GM10266 (cell line): Measurements from ENCODE around the gene TAF10.

ENCODE experiments used
- DNase-seq: peaks from one replicate; pipeline ENCODE4 v3.0.0; 2012; ENCODE audit errors: extremely low spot score
- TF ChIP-seq, protein P1 (sequence below): IDR thresholded peaks from 2 replicates; pipeline ENCODE4 v1.5.1; 2012; ENCODE audit warnings: mild to moderate bottlenecking, low read depth; ENCODE audit not compliant: control insufficient read depth, insufficient read depth; ENCODE audit errors: missing control alignments

The TAF10 gene

GRCh38 chr11:6622261-6623171 is 10.5 kb upstream of the TAF10 start:
- TF ChIP-seq, protein P1, sequence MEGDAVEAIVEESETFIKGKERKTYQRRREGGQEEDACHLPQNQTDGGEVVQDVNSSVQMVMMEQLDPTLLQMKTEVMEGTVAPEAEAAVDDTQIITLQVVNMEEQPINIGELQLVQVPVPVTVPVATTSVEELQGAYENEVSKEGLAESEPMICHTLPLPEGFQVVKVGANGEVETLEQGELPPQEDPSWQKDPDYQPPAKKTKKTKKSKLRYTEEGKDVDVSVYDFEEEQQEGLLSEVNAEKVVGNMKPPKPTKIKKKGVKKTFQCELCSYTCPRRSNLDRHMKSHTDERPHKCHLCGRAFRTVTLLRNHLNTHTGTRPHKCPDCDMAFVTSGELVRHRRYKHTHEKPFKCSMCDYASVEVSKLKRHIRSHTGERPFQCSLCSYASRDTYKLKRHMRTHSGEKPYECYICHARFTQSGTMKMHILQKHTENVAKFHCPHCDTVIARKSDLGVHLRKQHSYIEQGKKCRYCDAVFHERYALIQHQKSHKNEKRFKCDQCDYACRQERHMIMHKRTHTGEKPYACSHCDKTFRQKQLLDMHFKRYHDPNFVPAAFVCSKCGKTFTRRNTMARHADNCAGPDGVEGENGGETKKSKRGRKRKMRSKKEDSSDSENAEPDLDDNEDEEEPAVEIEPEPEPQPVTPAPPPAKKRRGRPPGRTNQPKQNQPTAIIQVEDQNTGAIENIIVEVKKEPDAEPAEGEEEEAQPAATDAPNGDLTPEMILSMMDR, result no peak
- no peak for DNase-seq

- no peak for DNase-seq
- TF ChIP-seq, protein P1, result no peak
These were observed 9.7 kb upstream of the TAF10 start for GRCh38 chr11:6621711-6622211.

- TF ChIP-seq, protein P1, result no peak
- DNase-seq, result no peak
These were observed 8.6 kb upstream of the TAF10 start for GRCh38 chr11:6620636-6621035.

GRCh38 chr11:6619004-6619745 is 7.2 kb upstream of the TAF10 start, which contains the start of gene TPP1:
TSS of gene TPP1 (minus strand) at chr11:6619422. CDS start at chr11:6619400, 22 bp downstream.
- TF ChIP-seq, protein P1, result no peak
- DNase-seq, result peak; percentile 98

DNA sequence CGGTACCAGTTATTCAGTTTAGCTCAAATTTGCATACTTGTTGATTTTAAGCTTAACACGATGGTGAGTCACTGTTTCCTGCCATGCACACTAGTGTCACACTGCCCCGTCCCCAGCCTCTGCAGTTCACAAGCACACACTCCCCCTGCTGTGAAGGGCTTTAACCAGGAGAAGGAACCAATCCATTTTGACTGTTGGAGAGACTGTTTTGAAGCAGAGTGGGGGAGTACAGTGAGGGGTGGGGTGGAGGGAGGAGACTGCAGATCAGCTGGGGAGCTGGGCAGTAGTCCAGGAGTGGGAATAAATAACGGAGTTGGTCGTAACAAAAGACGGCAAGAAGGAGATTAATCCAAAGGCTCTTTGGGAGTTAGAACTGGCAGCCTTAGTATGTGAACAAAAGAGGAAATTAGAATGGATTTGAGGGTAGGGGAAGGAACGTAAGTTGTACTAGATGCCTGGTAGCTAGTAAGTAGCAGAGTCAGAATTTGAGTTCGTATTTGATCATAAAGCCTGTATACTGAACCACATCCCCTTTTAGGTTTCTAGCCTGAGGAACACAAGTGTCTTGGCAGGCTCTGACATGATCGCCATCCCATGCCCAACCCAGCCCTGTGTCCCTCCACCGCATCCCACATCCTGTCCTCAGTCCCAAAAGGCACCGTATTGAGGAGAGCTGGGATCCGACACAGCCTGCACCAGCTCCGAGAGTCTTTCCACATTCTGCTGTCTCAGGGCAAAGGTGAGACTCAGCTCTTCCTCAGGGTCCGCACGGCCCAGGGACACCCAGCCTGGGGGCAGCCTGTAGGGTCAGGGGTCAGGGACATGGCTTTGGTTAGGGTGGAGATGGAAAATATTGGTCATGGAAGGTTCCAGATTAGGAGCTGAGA is 6.3 kb upstream of the TAF10 start:
- no peak for DNase-seq
- TF ChIP-seq, protein P1, result no peak

- no peak for DNase-seq
- TF ChIP-seq, protein P1, result no peak
These were observed 5.3 kb upstream of the TAF10 start for GRCh38 chr11:6617315-6617781.
